Endothelial cell of umbilical vein (primary cell): Measurements from ENCODE around the gene SLC22A3. TPM values are rescaled to one million over a fixed set of nuclear protein-coding genes. Genes with fewer than 3 reads are reported as not detected.

Experiments used
- BruUV-seq: library from RNA; stranded (reverse); fragments of 400-500 nt; replicated peaks from 2 replicates; lab custom pipeline; 2021; lab: Mats Ljungman, UMichigan
- CTCF ChIA-PET: fragments of 300-600, 350-600 bp; sonication (Branson Sonifier 250); formaldehyde crosslinking; loops from one replicate; lab custom pipeline; 2021; ENCODE audit warnings: antibody characterized with exemption, inconsistent platforms; lab: Charles Lee
- POLR2A ChIA-PET: fragments of 300-600, 350-600 bp; sonication (Branson Sonifier 250); formaldehyde crosslinking; loops from one replicate; lab custom pipeline; 2021; ENCODE audit warnings: antibody characterized with exemption, inconsistent platforms; lab: Charles Lee
- DNase-seq: peaks from one replicate; pipeline ENCODE4 v3.0.0-alpha.2; 2011; ENCODE audit warnings: low read depth, low spot score
- FAIRE-seq: peaks from 2 replicates; lab custom pipeline; 2011; peaks lifted over from hg19 to GRCh38; lab: Jason Lieb, UNC
- H2AFZ ChIP-seq: 2 replicates; pipeline ENCODE4 v1.6.0; 2012; ENCODE audit warnings: low read depth, low read length, control low read depth, inconsistent platforms
- H3K27ac ChIP-seq: 2 replicates; pipeline ENCODE4 v1.5.1; 2011; ENCODE audit warnings: low read depth, mild to moderate bottlenecking, control low read depth, low read length, moderate library complexity; ENCODE audit not compliant: insufficient read depth
- H3K27me3 ChIP-seq, 2 experiments: 2 replicates each; pipeline versions ENCODE4 v1.6.0 to v1.6.1; 2011; ENCODE audit warnings: low read length in 2 of 2, mixed read lengths in 1 of 2; ENCODE audit not compliant: control insufficient read depth in 2 of 2, insufficient read depth in 2 of 2
- H3K36me3 ChIP-seq, 2 experiments: 2 replicates in 1 of 2; 3 replicates in 1 of 2; pipeline ENCODE4 v1.5.1; 2011; ENCODE audit warnings: low read length in 2 of 2, mild to moderate bottlenecking in 1 of 2, moderate library complexity in 1 of 2; ENCODE audit not compliant: control insufficient read depth in 2 of 2, insufficient read depth in 2 of 2; ENCODE audit errors: extremely low read depth in 1 of 2
- H3K4me1 ChIP-seq: 3 replicates; pipeline ENCODE4 v1.5.1; 2011; ENCODE audit warnings: mild to moderate bottlenecking, low read length; ENCODE audit not compliant: control insufficient read depth, insufficient read depth; ENCODE audit errors: extremely low read depth
- H3K4me2 ChIP-seq: 2 replicates; pipeline ENCODE4 v1.6.1; 2011; ENCODE audit warnings: low read length, control low read depth, mixed read lengths; ENCODE audit not compliant: insufficient read depth
- H3K4me3 ChIP-seq, 3 experiments: fragments of 200-600 bp in 1 of 3; sonication (generic), shearing (Covaris generic) in 1 of 3; replicated peaks in 1 of 3; 2 replicates each; pipeline ENCODE4 v1.5.1; 2011 to 2016; ENCODE audit warnings: control low read depth in 3 of 3, low read length in 3 of 3, mild to moderate bottlenecking in 2 of 3, inconsistent platforms in 1 of 3, low read depth in 1 of 3, moderate library complexity in 1 of 3; ENCODE audit not compliant: insufficient read depth in 1 of 3
- H3K79me2 ChIP-seq: 2 replicates; pipeline ENCODE4 v1.6.0; 2012; ENCODE audit warnings: low read length, inconsistent platforms; ENCODE audit not compliant: control insufficient read depth, insufficient read depth
- H3K9ac ChIP-seq: replicated peaks from 2 replicates; pipeline ENCODE3; 2011; ENCODE audit warnings: low read length, control low read depth; ENCODE audit not compliant: insufficient read depth; ENCODE audit errors: extremely low read depth
- H3K9me1 ChIP-seq: replicated peaks from 3 replicates; pipeline ENCODE4 v1.6.0; 2011; ENCODE audit warnings: mild to moderate bottlenecking, low read length; ENCODE audit not compliant: control insufficient read depth, insufficient read depth; ENCODE audit errors: extremely low read depth
- H3K9me3 ChIP-seq: replicated peaks from 2 replicates; pipeline ENCODE4 v1.5.1; 2012; ENCODE audit warnings: low read length, inconsistent platforms; ENCODE audit not compliant: control insufficient read depth, insufficient read depth
- H4K20me1 ChIP-seq: replicated peaks from 2 replicates; pipeline ENCODE3; 2011; ENCODE audit warnings: mild to moderate bottlenecking, low read length; ENCODE audit not compliant: control insufficient read depth, insufficient read depth; ENCODE audit errors: extremely low read depth
- EZH2 ChIP-seq: IDR thresholded peaks from 2 replicates; pipeline ENCODE4 v1.6.1; 2012; ENCODE audit warnings: borderline replicate concordance, low read depth, mild to moderate bottlenecking, moderate library complexity, low read length, inconsistent platforms; ENCODE audit not compliant: severe bottlenecking
- FOS ChIP-seq: IDR thresholded peaks from 2 replicates; pipeline ENCODE4 v1.6.1; 2011; ENCODE audit warnings: mild to moderate bottlenecking, low read length, moderate library complexity, borderline replicate concordance; ENCODE audit not compliant: insufficient read depth
- GATA2 ChIP-seq: IDR thresholded peaks from 2 replicates; pipeline ENCODE4 v1.7.0; 2011; ENCODE audit warnings: low read depth, mild to moderate bottlenecking, moderate library complexity, mixed read lengths, low read length; ENCODE audit not compliant: insufficient read length, insufficient read depth
- JUN ChIP-seq: IDR thresholded peaks from 2 replicates; pipeline ENCODE4 v1.6.1; 2011; ENCODE audit warnings: borderline replicate concordance, low read depth; ENCODE audit not compliant: insufficient read length, insufficient read depth
- MYC ChIP-seq: IDR thresholded peaks from one replicate; pipeline ENCODE4 v1.6.1; 2011; ENCODE audit warnings: mild to moderate bottlenecking, low read depth, low read length
- POLR2A ChIP-seq: IDR thresholded peaks from 2 replicates; pipeline ENCODE4 v1.6.1; 2012; ENCODE audit warnings: low read depth, mild to moderate bottlenecking, control low read depth, low read length
- POLR2AphosphoS5 ChIP-seq: IDR thresholded peaks from 2 replicates; pipeline ENCODE4 v1.6.1; 2012; ENCODE audit warnings: low read depth, mild to moderate bottlenecking, control low read depth, low read length, moderate library complexity; ENCODE audit not compliant: insufficient read depth
- dilution Hi-C: fragments of 300-500 bp; cut with MboI; formaldehyde crosslinking; loops from one replicate; pipeline ENCODE4 v1.15.0; 2019; ENCODE audit warnings: low sequenced_read_pairs; ENCODE audit not compliant: extremely low pct_ligation_motif_present
- intact Hi-C: fragments of 100-400 bp; cut with micrococcal nuclease; formaldehyde crosslinking; loops from one replicate; pipeline ENCODE4 v1.10.0; 2022
- polyA plus RNA-seq, 4 experiments: library from polyadenylated mRNA; depleted of rRNA in 3 of 4; stranded (reverse) in 3 of 4; unstranded in 1 of 4; fragments of >200 nt; gene quantifications; 2 replicates each; pipeline versions ENCODE4 v1.2.1 to v1.2.3, GENCODE V29; 2011 to 2012; ENCODE audit warnings: missing spikeins in 1 of 4
- total RNA-seq: library from RNA; stranded (reverse); gene quantifications from 2 replicates; pipeline ENCODE4 v1.2.3, GENCODE V29; 2021
- TF ChIP-seq, protein P1 (sequence below), 2 donors: IDR thresholded peaks; 1 replicate in 1 of 2; 2 replicates in 1 of 2; pipeline ENCODE4 v1.5.1; 2011; ENCODE audit warnings: low read length in 2 of 2, mild to moderate bottlenecking in 2 of 2, moderate library complexity in 2 of 2, control low read depth in 1 of 2, inconsistent platforms in 1 of 2, low read depth in 1 of 2; ENCODE audit not compliant: insufficient read depth in 1 of 2; ENCODE audit errors: extremely low read depth in 1 of 2
- TF ChIP-seq, protein P2 (sequence below): IDR thresholded peaks from 2 replicates; pipeline ENCODE4 v1.6.1; 2011; ENCODE audit not compliant: insufficient read depth, insufficient read length

Gene SLC22A3
- total and polyA plus RNA-seq, 2 donors (not counting 3 experiments of a cell fraction or from before 2014, with no cell fraction given) = not detected

DNA sequence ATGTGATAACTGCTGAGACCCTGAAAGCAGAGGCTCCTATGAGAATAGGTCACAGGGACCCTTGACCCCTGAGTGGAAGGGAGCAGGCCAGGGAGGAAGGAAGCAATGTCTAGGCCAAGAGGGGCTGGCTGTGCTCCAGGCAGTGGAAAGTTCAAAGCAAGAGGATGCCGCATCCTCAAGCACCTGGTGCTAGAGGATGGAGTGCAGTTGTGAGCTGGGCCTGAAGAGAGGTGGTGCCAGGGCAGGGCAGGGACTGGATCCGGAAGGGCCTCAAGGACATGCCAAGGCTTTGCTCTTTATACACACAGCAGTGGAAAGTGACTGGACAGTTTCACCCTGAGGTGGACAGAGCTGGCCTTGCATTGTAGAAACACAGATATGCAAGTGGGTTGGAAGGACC lies 97.0 kb downstream of the SLC22A3 start:
- H3K4me1 ChIP-seq = no peaks in the 10 kb centered on the region
- no peak for TF ChIP-seq EZH2
- TF ChIP-seq, protein P1, sequence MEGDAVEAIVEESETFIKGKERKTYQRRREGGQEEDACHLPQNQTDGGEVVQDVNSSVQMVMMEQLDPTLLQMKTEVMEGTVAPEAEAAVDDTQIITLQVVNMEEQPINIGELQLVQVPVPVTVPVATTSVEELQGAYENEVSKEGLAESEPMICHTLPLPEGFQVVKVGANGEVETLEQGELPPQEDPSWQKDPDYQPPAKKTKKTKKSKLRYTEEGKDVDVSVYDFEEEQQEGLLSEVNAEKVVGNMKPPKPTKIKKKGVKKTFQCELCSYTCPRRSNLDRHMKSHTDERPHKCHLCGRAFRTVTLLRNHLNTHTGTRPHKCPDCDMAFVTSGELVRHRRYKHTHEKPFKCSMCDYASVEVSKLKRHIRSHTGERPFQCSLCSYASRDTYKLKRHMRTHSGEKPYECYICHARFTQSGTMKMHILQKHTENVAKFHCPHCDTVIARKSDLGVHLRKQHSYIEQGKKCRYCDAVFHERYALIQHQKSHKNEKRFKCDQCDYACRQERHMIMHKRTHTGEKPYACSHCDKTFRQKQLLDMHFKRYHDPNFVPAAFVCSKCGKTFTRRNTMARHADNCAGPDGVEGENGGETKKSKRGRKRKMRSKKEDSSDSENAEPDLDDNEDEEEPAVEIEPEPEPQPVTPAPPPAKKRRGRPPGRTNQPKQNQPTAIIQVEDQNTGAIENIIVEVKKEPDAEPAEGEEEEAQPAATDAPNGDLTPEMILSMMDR (IDR thresholded peaks at IDR 0.05; ENCODE audit: extremely low read depth in 1 of 2, insufficient read depth in 1 of 2, low read depth in 1 of 2, low read length in 2 of 2) = no peak
- TF ChIP-seq FOS = no peak
- no peak for TF ChIP-seq JUN
- no peak for TF ChIP-seq MYC
- no peak for TF ChIP-seq GATA2
- no peak for TF ChIP-seq POLR2AphosphoS5
- no peak for TF ChIP-seq POLR2A
- TF ChIP-seq, protein P2, sequence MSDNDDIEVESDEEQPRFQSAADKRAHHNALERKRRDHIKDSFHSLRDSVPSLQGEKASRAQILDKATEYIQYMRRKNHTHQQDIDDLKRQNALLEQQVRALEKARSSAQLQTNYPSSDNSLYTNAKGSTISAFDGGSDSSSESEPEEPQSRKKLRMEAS = no peak
- H2AFZ ChIP-seq = no peak overlapping the region
- POLR2A ChIA-PET = no interaction called here
- H3K27me3 ChIP-seq = no peaks in the 10 kb centered on the region
- no peaks in the 10 kb centered on the region for H4K20me1 ChIP-seq
- no peaks in the 10 kb centered on the region for H3K9me1 ChIP-seq
- no peaks in the 10 kb centered on the region for H3K36me3 ChIP-seq
- no peak overlapping the region for H3K4me3 ChIP-seq
- no TSS peak for BruUV-seq
- no peak for FAIRE-seq
- DNase-seq = no peak
- intact Hi-C loops = no loop called here
- H3K4me2 ChIP-seq = no peak overlapping the region
- no peaks in the 10 kb centered on the region for H3K79me2 ChIP-seq
- H3K9ac ChIP-seq = no peak overlapping the region
- H3K27ac ChIP-seq = no peak overlapping the region
- CTCF ChIA-PET = no interaction called here
- no peaks in the 10 kb centered on the region for H3K9me3 ChIP-seq
- dilution Hi-C loops = no loop called here
